Measurements from ENCODE around the gene INPPL1.

GRCh38 chr11:72190631-72191071 lies 33.9 kb upstream of the INPPL1 start:
- no peak for TF ChIP-seq EP300 (IDR thresholded peaks at IDR 0.05)
- TF ChIP-seq CTCF (IDR thresholded peaks at IDR 0.05), result no peak

Measured in suprapubic skin (tissue), 3 donors.